Stimulated activated CD4-positive, alpha-beta T cell treated with anti-CD3 and anti-CD28 coated beads, TNF-alpha, amount 100 ng/mL, for 4 hours (primary cell): ENCODE results near the gene PLPPR3.

Source experiments
- DNase-seq, 3 experiments: peaks; one replicate each; pipeline ENCODE4 v3.0.0-alpha.2; 2020; ENCODE audit warnings: low read depth in 3 of 3

The PLPPR3 gene

GRCh38 chr19:821825-822503 lies at the start of gene PLPPR3:
Gene PLPPR3, minus strand, starts transcription at chr19:821955. Its CDS starts 396 bp downstream, at chr19:821559.
- no peak for DNase-seq

GRCh38 chr19:870963-871401 lies 49.2 kb upstream of the PLPPR3 start:
- no peak for DNase-seq

GRCh38 chr19:870314-870713 lies 48.6 kb upstream of the PLPPR3 start:
- DNase-seq: no peak

- no peak for DNase-seq
These were observed 47.8 kb upstream of the PLPPR3 start for GRCh38 chr19:869245-870177.

- DNase-seq: no peak
These were observed 46.9 kb upstream of the PLPPR3 start for GRCh38 chr19:868458-869244.

GRCh38 chr19:867855-868457 lies 46.2 kb upstream of the PLPPR3 start:
- DNase-seq: no peak

- no peak for DNase-seq
These were observed 45.6 kb upstream of the PLPPR3 start for GRCh38 chr19:867301-867793.

GRCh38 chr19:866769-867300 lies 45.1 kb upstream of the PLPPR3 start:
- no peak for DNase-seq

- DNase-seq: no peak
These were observed 41.5 kb upstream of the PLPPR3 start for GRCh38 chr19:863315-863620.

GRCh38 chr19:862581-863314 lies 41.0 kb upstream of the PLPPR3 start:
- peak; percentile 58 to 64 (median 63) for DNase-seq

GRCh38 chr19:861756-862580 lies 40.2 kb upstream of the PLPPR3 start:
- DNase-seq: peak; percentile 41 to 57 (median 42)

- no peak for DNase-seq
These were observed 39.5 kb upstream of the PLPPR3 start for GRCh38 chr19:861141-861755.

- DNase-seq: no peak
These were observed 37.4 kb upstream of the PLPPR3 start, which contains the start of gene CFD for GRCh38 chr19:858868-859843. Gene CFD, plus strand, starts transcription at chr19:859664. Its CDS starts 26 bp downstream, at chr19:859690.

- DNase-seq: no peak
These were observed 36.5 kb upstream of the PLPPR3 start for GRCh38 chr19:858284-858683.

- no peak for DNase-seq
These were observed 33.9 kb upstream of the PLPPR3 start for GRCh38 chr19:855566-856120.

GRCh38 chr19:855142-855541 lies 33.4 kb upstream of the PLPPR3 start:
- no peak for DNase-seq

GRCh38 chr19:854549-854948 lies 32.8 kb upstream of the PLPPR3 start:
- DNase-seq: no peak
